ENCODE data around the gene DRG2.

The DRG2 gene

DNA sequence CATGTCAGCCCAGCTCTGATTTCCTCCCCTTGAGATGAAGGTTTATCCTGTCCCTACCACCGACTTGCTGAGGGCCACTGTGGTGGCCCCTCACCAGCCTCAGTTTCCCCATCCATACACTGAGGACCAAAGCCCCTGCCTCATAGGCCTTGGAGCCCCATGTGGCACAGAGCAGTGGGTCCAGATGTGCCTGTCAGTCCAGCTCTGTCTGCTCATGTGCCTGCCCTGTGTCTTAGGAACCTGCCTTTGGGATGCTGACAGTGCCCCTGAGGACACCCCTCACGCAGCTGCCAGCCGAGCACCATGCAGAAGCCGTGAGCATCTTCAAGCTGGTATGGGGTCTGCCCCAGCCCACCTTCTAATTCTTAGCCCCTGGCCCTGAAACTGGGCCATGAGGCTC, 56.5 kb downstream of the DRG2 start:
- DNase-seq (ENCODE audit: low read depth), result no peak

GRCh38 chr17:18144855-18145254, 57.1 kb downstream of the DRG2 start:
- DNase-seq (ENCODE audit: low read depth), result no peak

DNA sequence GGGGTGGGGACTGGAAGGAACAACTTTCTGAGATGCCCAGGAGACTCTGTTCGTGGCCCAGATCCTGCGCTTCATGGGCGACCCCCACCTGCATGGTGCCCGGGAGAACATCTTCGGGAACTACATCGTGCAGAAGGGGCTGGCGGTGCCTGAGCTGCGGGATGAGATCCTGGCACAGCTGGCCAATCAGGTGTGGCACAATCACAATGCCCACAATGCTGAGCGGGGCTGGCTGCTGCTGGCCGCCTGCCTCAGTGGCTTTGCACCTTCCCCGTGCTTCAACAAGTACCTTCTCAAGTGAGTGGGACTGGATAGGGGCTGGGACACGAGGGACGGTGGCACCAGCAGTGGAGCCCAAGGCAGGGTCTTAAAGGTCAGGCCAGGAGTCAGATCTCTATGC, 58.1 kb downstream of the DRG2 start:
- no peak for DNase-seq (ENCODE audit: low read depth)

DNA sequence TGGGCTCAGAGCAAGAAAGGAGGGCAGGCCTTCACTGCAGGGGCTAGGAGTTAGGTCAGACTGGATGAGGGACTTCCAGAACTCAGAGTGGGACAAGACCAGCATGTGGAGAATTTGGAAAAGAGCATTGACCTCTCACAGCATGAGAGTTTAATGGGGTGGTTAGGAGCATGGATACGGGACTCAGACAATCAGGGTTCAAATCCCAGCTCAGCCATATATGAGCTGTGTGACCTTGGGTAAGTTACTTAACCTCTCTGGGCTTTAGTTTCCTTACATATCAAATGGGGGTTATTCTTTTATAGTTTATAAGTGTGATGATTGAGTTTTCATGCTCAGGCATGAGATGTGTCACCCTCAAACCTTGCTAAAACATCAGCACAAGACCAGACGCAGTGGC, 58.5 kb downstream of the DRG2 start:
- no peak for DNase-seq (ENCODE audit: low read depth)

DNA sequence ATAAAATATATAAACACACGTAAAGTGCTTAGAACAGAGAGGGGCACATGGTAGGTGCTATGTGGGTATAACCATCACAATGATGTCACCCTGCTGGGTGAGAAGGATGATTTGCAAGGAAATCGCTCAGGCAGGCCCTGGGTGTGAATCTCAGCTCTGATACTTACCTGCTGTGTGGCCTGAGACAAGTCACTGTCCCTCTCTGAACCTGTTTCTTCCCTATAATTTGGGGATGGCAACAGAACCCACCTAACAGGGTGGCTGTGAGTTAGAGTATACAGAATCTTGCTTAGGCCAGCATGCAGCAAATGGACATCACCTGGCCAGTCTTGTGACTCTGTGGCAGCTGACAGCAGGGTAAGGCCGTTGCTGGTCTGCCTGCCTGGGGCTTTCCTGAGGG, 59.2 kb downstream of the DRG2 start:
- no peak for DNase-seq (ENCODE audit: low read depth)

DNA sequence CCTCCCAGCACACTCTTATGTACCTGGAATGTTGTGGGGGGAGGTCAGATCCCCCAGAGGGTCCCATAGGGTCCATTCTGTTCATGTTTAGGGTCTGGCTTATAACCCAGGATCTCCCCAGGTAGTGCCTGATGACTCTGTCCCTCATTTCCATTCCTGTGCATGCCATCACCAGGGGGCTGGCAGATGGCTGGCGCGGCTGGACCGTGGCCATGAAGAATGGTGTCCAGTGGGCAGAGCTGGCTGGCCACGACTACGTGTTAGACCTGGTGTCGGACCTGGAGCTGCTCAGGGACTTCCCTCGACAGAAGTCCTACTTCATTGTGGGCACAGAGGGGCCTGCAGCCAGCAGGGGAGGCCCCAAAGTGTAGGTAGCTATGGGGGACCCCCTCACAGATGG, 60.8 kb downstream of the DRG2 start:
- DNase-seq (ENCODE audit: low read depth), result no peak

GRCh38 chr17:18151290-18151689, 63.5 kb downstream of the DRG2 start:
- no peak for DNase-seq (ENCODE audit: low read depth)

DNA sequence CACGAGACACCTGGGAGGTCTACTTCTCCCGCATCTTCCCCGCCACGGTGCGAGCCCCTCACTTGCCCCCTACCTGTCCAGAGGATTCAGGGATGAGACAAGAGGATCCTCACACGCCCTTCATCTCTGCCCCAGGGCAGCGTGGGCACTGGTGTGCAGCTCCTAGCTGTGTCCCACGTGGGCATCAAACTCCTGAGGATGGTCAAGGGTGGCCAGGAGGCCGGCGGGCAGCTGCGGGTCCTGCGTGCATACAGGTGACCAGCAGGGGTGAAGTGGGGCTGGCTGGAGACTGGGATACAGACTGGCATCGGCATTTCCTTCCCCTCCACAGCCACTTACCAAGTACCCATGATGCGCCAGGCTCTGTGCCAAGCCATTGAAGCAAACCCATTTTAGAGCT, 67.4 kb downstream of the DRG2 start:
- no peak for DNase-seq (ENCODE audit: low read depth)

- no peak for DNase-seq (ENCODE audit: low read depth)
Observed at GRCh38 chr17:18156171-18156975, 68.6 kb downstream of the DRG2 start.

GRCh38 chr17:18156976-18157280, 69.2 kb downstream of the DRG2 start:
- DNase-seq (ENCODE audit: low read depth), result no peak

All from GM04504 (cell line).